Panc1 (cell line): ENCODE measurements around the gene BIRC7.

ENCODE experiments used
- CTCF ChIP-seq: fragments of 450-650 bp; IDR thresholded peaks from 2 replicates; pipeline ENCODE4 v1.5.1; 2017; ENCODE audit warnings: mild to moderate bottlenecking
- POLR2AphosphoS5 ChIP-seq: IDR thresholded peaks from 2 replicates; pipeline ENCODE4 v1.6.1; 2012; ENCODE audit warnings: mild to moderate bottlenecking, low read depth, low read length, moderate library complexity
- REST ChIP-seq, 2 experiments: IDR thresholded peaks; 2 replicates each; pipeline ENCODE4 v1.6.1; 2011 to 2012; ENCODE audit warnings: low read depth in 2 of 2, control low read depth in 1 of 2, low read length in 1 of 2, mild to moderate bottlenecking in 1 of 2, moderate library complexity in 1 of 2; ENCODE audit not compliant: insufficient read depth in 1 of 2
- SIN3A ChIP-seq: IDR thresholded peaks from 2 replicates; pipeline ENCODE4 v1.6.1; 2012; ENCODE audit warnings: low read depth, mild to moderate bottlenecking, low read length, moderate library complexity, borderline replicate concordance; ENCODE audit not compliant: insufficient read depth
- TCF7L2 ChIP-seq: IDR thresholded peaks from 2 replicates; pipeline ENCODE4 v1.6.1; 2011; ENCODE audit warnings: mild to moderate bottlenecking, low read depth, low read length, inconsistent platforms

- TF ChIP-seq CTCF = no peak
- no peak for TF ChIP-seq POLR2AphosphoS5
- no peak for TF ChIP-seq TCF7L2
- TF ChIP-seq REST (IDR thresholded peaks at IDR 0.05; ENCODE audit: insufficient read depth in 1 of 2, low read depth in 2 of 2, low read length in 1 of 2) = no peak
- no peak for TF ChIP-seq SIN3A
Observed at GRCh38 chr20:63283397-63284082, 47.8 kb downstream of the BIRC7 start.
